Effector CD4-positive, alpha-beta T cell (primary cell): ENCODE data around the gene PHF12.
"Not testable (repeated sequence)": the region's sequence is repeated elsewhere in the genome, so short reads cannot be mapped to it uniquely, and the experiment has no call there.

Source experiments
- DNase-seq: peaks from one replicate; pipeline ENCODE4 v3.0.0-alpha.2; 2020

Gene PHF12

DNA sequence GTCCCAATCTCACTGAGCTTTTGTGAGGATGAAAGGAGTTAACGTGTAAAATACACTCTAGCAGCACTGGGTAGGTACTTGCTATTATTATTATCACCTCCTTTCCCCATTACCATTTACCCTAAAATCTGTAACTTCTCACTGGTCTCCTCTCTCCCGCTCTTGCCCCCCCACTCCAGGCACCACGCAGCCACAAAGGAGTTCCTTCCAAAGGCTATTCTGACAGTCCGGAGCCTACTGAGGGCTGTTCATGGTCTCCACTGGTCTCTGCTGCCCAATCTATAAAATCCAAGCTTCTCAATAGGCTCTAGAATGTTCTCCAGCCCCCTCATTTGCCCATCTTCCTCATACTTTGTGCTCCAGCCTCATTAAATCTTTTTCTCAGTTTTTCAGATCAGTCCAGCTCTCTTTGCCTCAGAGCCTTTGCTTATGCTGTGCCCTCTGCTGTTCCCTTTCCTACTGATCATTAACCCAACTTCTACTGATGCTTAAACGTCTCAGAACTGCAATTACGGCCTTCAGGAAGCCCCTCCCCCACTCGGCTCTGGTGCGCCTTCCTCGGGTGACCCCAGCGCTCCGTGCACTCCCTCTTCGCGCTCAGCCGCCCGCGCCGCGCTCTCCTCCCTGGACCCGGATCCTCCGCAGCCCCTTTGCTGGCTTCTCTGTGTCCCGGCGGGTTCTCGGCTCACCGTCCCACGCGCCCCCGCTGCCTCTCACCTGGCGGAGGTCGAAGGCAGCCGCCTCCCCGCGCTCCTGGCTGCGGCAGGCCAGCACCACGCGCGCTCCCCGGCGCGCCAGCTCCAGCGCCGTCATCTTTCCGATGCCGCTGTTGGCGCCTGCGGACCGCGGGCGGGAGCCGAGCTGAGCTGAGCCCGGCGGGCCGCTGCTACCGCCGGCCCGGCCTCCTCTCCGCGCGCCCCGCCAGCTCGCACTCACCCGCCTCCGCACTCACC is 49.2 kb downstream of the PHF12 start:
- peak; percentile 41 for DNase-seq

DNA sequence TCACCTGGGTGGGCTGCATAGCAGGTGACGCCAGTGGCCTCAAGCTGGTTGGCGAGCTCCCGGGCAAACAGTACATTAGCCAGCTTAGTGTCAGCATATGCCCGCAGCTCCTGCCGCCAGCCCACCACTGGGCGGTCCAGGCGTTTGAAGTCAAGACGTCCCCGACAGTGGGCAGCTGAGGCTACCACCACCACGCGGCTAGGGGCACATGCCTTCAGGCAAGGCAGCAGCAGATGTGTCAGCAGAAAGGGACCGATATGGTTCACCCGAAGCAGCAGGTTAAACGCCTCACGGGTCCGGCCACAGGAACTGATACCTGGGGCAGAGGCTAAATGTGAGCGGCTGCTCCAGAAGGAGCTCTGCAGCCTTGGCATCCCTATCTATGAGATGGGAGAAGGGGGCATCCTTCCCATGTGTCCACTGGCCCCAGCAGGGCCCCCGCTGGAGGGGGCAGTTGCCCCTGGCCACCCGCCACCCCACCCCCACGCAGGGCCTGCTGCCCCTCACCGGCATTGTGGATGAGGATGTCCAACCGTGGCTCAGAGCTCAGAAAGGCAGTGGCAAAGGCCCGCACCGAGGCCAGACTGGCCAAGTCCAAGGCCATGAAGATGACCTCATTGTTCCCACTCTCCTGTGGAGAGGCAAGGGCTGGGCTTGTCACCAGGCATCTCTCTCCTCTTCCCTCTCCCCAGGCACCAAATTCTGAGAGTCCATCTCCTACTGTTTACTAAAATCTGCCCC is 50.2 kb downstream of the PHF12 start:
- no peak for DNase-seq

DNA sequence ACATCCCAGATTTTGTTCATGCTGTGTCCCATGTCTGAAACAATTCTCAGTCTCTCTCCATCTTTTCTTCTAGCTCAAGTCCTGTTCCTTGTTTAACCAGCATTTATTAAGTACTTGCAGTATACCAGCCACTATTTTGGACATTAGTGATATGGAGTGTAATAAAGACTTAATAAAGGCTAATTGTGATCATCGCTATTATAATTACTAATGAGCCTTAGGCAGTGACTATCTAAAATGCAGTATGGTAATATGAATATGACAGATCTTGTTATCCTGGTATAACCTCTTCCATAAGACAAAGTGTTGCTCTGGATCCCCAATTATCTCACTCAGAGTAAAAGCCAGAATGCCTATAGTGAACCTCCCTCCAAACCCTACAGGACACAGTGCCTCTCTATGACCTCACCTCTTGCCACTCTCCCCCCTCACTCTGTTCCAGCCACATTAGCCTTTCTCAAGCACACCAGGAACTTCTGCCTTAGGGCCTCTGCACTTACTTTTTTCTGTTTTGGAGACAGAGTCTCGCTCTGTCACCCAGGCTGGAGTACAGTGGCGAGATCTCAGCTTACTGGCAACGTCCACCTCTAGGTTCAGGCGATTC is 52.0 kb downstream of the PHF12 start:
- no peak for DNase-seq

DNA sequence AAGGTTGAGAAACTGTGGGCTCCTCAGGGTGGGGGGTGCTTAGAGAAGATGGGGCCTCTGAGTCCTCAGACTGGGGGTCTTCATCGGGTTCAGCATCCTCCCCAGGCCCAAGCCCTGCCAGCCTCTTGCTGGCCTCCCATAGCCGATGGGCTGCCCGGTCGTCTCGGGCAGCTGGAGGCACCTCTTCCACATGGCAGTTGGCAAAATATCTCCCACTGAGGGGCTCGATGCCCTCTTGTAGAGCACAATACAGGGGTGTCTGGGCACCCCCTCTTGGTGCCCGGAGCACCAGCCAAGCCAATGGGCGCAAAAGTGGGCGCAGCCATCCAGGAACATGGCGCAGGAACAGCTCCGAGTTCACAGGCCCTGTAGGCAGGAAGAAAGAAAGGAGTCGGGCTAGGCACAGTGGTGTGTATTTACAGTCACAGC is 52.8 kb downstream of the PHF12 start:
- no peak for DNase-seq

DNA sequence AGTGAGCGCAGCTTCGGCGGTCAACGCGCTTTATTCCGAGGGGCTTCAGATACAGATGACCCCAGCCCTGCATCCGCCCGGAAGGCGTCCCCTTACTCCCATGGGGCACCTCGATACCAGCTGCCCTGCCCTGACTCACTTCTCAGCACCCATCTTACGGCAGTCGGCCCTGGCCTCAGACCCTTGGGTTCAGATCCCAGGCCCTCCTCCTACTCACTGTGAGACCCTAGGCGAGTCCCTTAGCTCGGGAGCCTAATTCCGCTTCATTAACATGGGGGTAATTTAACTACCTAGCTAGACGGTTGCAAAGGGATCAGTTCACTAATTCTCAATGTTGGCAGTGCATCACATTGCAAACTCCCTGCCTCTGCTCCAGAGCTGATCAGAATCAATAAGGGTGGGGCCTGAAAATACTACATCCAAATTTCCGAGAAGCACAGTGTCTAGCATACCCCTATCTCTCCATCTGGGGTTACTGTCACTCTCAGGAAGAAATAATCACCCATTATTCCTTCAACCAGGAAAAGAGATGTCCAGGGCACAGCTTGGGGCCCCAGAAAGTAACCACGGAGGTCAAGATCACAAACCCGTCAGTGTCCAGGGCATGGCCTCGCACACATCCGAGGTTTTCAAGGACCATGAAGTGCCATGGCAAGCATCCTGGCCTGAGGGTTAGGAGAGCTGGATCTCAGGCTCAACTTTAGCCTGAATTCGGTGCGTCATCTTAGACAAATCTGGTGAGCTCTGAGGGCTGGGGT is 53.4 kb downstream of the PHF12 start:
- peak; percentile 12 for DNase-seq

DNA sequence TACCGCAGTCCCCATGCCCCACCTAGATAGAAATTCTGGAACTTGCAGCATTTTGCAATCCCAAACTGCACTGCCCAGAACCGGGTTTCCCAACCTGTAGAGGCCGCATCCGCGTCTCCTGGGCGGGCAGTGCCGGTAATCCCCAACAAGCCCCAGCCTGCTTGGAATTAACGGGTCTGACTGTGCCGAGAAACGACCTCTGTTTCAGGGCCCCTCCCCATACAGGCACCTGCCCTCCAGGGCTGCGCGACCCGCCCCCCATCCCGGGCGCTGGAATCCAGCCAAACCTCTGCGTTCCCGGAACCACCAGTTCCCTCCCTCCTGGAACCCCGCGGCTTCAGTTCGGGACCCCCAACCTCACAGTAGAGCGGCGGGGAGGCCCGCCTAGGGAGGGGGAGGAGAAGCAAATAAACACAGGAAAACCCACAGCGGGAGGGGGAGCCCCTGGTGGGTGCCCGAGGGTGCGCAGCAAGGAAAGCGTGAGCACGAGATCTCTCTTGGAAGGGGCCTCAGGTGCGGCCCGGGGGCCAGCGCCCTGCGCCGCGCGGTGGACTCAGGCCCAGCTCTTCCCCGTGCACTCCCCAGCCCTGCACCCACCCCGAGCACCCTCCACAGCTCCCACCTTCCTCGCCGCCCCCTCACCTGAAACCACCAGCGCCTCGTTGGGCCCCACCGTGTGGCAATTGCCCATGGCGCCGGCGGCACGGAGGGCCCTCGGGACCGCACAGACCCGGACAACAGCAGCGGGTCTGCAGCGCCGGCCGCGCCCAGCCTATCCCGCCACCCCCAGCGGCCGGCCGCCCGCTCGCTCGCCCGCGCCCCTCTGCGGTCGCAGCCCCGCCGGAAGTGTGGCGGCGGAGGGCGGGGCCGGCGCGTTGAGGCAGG is 54.2 kb downstream of the PHF12 start, which contains the start of gene FLOT2:
TSS of gene FLOT2 (minus strand) at position 850 of the 885 bp plus-strand sequence. CDS start at position 691, 159 bp downstream.
- peak; percentile 62 for DNase-seq

DNA sequence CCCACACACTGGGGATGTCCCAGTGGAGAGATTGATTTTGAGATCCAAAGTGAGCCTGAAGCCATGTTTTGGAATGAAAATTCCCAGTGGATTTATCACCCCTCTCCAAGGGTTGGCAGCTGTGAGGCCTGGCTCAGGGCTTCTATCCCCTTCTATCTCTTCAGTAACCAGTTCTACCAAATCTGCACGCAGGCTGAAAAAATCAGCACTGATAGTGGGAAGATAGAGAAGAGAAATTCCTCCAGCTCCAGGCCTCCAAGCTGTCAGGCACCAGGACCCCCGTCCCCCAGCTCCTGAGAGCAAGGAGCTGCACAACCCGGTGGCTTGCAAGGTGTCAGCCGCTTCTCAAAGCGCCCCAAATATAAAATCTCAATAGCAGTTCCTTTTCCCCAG is 54.8 kb downstream of the PHF12 start:
- DNase-seq, result no peak

DNA sequence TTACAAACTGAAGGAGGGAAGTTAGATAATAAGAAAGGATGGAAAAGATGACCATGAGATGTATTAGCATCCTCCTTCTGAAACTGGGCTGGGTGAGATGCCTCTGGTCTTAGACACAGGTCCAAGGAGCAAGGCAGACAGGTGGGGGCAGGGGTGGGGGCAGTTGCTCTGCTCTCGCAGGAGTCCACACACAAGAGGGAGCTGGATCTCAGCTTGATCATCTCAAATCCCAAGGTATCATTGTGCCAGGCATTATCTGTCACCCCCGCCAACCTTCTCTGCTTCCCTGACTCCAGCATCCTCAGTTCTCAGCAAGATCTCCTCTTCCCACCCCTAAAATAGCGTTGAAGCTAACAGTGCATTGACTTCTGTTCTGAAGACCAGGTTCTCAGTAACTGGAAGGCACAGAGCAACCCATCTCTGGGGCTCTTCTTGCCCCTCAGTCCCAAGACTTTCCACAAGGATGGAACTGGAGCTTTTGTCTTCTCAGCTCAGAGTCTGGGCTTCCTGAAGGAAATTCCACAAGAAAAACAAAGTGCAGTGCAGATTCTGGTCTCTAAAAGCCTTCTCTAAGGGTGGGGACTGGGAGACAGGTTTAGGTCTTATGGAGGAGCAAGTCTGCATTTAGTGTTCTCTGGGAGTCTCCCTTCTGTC is 55.4 kb downstream of the PHF12 start:
- no peak for DNase-seq

DNA sequence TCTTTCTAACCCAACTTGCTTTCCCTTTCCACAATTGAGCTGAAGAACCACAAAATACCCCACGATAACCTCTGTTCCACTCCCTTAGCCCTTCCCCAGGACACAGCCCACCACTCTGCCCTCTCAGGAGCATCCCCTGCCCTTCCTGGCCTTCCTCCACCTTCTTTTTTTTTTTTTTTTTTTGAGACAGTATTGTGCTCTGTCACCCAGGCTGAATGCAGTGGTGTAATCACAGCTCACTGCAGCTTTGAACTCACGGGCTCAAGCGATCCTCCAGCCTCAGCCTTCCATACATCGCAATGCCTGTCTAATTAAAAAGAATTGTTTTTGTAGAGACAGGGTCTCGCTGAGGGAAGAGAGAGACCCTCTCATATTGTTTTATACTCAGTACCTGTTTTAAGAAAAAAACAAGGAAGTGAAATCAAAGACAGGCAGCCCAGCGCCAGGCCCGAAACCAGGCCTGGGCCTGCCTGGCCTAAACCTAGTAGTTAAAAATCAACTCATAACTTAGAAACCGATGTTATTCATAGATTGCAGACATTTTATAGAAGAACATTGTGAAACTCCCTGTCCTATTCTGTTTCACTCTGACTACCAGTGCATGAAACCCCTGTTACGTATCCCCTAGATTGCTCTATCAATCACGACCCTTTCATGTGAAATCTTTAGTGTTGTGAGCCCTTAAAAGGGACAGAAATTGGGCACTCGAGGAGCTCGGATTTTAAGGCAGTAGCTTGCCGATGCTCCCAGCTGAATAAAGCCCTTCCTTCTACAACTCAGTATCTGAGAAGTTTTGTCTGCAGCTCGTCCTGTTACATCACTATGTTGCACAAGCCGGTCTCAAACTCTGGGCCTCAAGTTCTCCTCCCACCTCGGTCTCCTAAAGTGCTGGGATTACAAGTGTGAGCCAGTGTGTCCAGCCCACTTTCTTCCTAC is 57.8 kb downstream of the PHF12 start:
- DNase-seq, result not testable (repeated sequence)

DNA sequence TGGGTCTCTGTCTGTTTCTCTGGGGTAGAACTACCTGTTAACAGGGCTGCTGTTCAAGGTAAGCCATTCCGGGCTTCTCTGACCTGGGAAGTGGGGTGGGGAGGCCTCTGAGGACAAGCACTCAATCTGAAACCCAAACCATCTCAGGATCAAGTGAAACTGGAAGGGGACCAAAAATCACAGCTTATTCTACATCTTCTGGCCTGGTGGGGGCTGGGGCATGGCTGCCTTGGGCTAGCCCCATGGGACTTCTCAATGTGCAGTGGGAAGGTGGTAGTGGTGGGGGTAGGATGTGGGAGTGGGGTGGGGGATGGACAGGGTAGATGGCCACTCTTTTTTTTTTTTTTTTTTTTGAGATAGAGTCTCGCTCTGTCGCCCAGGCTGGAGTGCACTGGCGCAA is 59.3 kb downstream of the PHF12 start:
- DNase-seq, result no peak

DNA sequence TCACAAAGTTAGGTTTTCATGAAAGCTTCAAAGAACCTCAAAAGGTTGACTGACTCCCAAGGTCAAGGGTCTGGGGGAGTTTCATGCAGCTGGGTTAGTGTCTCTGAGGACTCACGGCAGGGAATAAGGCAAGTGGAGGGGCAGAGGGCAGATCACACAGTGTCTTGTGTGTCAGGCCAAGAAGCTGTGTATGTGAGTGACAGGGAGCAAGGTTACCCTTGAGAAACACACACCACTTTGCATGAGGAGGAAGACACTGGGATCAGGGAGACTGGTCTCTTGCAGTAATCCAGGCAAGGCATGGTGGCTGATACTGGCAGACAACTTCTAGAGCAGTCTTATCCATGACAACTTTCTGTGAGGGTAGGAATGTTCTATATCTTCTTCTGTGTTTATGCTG is 60.1 kb downstream of the PHF12 start:
- DNase-seq, result no peak

DNA sequence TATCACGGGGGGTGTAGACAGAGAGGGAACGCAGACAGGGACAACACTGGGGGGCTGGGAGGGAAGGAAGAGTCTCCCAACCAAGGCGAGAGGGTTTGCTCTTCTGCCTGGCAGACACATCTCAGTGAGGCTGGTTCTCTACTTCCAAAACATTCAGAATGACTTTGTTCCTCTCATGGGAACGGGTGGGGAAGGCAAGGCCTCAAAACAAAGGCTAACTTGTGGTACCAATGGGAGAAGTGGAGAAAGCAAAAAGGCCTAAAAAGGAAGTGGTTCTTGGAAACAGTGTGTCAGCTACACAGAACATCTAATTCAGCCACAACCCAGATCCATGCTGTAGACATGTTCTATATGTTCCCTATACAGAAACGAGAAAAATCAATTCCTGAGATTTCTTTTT is 61.3 kb downstream of the PHF12 start:
- DNase-seq, result no peak

DNA sequence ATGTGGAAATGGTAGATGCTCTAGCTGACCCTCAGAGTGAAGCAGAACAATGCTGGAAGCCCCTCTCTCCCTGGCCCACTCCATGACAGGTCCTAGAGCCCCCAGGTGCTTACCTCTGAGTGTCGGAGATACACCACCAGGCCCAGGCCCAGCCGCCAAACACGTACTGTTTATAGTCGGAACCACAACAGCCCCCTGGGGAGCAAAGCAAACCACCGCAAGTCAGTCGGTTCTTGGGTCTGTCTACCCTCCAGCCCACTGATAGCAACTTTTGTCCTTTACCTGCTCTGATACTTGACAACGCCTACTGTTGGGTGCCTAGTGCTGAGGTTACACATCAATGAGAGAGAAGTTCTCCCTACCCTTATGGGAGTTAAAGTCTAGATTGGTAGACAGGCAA is 62.5 kb downstream of the PHF12 start:
- no peak for DNase-seq

DNA sequence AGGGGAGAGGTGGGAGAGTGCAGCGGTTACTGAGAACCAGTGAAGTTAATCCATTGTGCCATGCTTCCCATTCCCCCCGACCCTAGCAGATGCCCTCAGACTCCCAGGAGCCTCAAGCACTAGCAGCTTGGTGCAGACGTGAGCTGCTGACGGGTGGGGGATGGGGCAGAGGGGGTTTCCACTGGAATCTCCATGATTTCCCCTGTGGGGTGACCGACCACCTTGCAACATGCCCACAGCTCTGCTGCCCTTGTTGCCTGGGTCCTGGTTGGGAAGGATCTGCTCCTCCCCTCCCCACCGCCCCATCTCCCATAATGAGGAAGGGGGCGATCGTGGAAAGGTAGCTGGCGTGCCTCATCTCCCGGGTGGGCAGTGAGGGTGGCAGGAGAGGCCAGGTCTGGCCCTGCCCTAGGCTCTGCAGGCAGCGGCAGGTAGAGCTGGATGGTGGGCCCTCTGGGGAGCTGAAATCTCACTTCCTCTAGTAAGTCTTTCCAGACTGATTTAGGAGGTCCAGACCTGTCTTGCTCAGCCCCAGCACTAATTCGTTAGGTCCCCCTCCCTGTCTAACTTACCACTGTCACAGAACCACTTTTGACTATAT is 63.3 kb downstream of the PHF12 start:
- DNase-seq, result no peak

DNA sequence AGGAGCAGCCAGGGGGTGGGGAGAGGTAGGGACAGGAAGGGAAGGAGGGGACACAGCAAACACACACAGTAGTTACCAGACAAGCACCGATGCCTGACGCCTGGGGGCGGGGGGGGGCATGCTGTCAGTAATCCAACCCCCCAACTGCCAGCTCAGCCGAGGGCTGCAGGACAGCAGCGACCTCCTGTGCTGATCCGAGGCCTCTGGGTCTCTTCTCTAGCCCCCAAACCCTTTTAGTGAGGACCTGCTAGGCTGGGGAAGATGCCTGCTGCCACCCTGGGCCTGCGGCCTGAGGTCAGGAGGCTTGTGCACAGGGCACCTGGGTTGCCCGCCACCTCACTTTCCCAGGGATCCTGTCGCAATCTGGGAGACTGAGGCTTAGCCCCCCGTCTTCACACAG is 65.4 kb downstream of the PHF12 start:
- DNase-seq, result no peak

DNA sequence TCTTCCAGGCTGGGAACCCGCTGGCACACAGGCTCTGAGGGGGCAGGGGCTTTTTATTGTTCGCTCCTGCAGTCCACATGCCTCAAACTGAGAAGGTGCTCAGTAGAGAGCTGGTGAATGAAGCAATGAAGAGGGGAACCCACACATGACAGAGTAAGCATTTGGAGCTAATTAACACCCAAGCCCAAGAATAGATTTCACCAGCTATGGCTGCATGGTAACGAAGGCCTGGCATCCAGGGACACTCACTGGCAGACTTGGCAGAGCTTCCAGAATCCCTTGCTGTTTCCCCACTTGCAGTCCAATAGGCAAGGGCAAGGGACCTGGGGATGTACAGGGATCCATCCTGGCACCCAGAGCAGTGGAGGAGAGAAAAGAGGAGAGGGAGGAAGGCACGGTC is 66.0 kb downstream of the PHF12 start:
- no peak for DNase-seq

DNA sequence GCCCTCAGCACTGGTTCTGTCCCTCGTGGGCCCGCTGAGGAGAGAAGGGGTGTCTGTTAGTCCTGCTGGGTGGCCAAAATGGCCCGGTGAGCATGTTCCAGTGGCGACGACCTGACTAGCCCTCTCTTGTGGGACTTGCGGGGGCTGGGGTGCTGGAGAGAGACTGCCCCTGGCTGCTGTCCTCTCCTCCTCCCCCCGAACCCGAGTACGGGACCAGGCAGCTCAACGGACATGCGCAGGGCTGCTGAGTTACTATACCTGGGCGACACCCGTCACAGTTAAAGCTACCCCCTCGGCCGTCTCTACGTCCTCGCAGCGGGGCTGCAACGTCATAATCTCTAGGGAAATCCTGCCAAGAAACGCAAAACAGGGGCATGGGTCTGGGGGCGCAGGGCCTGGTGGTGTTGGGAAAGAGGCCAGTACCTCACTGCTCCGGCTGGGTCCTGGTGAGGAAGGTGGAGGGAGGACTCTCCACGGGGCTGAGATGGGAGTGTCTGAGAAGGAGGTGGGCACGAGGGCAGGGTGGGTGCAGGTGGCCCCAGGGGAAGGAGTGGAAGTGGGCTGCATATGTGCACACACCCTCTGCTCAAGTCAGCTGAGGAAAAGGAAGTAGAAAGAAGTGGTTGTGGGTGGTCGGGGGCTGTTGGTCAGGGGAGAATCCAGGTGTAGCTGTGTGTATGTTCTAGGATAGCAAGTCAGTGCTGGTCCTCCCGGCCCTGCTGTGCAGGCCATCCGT is 67.2 kb downstream of the PHF12 start:
- DNase-seq, result no peak

DNA sequence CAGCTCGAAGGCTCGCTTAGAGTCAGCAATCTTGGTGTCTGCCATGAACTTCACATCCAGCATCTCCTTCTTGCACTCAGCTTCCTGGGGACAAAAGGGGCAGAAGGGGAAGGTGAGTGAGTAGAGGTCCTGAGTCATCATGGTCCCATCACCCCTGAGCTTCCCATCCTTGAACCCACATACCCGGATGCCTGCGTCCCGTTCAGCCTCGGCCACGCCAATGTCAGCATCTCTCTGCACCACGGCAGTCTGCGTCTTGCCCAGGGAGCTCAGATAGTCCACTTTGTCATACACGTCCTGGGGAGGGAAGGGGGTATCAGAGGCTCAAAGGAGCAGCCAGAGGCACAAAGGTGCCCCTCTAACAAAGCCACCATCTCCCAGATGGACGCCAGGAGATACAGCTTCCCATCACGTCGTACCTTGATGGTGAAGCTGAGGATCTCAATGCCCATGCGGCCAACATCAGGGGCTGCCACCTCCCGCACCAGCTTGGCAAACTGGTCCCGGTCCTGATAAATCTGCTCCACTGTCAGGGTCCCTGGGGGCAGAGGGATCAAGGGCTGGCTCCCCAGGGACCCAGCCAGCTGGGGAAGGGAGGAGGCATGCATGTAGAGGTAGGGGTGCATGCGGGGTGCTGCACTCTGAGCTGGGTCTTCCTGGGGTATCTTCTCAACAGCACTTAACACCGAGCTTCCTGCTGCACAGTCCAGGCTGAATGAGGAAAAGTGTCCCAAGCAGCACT is 69.0 kb downstream of the PHF12 start:
- no peak for DNase-seq
